Measurements from ENCODE around the gene LEMD3. TPM values are rescaled to one million over a fixed set of nuclear protein-coding genes. Genes with fewer than 3 reads are reported as not detected.

Gene LEMD3
- total RNA-seq, 1 donor from 2014 or later = 25.5 TPM

DNA sequence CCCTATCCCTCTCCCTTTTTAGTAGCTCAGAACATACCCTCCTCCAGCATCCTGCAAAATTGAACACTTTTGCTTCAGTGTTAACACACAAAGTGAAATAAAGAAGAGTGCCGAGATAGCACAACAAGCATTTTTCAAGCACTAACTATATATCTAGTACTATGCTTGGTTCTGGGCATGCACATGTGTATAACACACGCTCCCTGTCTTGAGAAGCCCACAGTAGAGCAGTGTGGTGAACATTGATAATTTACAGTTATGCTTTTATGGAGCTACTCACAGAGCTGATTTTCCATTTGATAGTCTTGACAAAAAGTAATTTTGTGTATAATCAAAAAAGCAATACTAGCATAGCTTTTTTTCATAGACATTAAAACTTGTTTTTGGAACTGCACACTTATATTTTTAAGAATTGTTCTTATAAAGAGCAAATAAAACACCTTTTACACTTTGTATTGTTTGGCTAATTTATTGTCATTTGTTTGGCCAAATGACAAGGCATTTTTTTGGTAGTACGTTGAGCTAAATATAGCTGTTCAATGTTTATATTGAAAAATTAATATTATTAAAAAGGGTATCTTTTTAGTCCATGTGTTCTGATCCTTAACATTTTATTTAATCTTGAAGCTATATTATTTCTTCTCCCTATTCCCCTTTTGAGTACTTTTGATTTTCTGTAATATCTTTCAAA, 39.7 kb downstream of the LEMD3 start:
- FAIRE-seq (no peak), DNase-seq (ENCODE audit: low read depth) (no peak)
- no peaks in the 10 kb centered on the region for H3K27me3 ChIP-seq (ENCODE audit: control insufficient read depth, insufficient read depth, low read length)
- H3K4me3 ChIP-seq (ENCODE audit: low read depth, low read length) = no peak overlapping the region
- H3K36me3 ChIP-seq (ENCODE audit: control insufficient read depth, insufficient read depth, low read length) = peaks cover 1% of the 10 kb centered on the region
- TF ChIP-seq, protein P1, sequence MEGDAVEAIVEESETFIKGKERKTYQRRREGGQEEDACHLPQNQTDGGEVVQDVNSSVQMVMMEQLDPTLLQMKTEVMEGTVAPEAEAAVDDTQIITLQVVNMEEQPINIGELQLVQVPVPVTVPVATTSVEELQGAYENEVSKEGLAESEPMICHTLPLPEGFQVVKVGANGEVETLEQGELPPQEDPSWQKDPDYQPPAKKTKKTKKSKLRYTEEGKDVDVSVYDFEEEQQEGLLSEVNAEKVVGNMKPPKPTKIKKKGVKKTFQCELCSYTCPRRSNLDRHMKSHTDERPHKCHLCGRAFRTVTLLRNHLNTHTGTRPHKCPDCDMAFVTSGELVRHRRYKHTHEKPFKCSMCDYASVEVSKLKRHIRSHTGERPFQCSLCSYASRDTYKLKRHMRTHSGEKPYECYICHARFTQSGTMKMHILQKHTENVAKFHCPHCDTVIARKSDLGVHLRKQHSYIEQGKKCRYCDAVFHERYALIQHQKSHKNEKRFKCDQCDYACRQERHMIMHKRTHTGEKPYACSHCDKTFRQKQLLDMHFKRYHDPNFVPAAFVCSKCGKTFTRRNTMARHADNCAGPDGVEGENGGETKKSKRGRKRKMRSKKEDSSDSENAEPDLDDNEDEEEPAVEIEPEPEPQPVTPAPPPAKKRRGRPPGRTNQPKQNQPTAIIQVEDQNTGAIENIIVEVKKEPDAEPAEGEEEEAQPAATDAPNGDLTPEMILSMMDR (IDR thresholded peaks at IDR 0.05; ENCODE audit: insufficient read depth, low read length, severe bottlenecking) = no peak

DNA sequence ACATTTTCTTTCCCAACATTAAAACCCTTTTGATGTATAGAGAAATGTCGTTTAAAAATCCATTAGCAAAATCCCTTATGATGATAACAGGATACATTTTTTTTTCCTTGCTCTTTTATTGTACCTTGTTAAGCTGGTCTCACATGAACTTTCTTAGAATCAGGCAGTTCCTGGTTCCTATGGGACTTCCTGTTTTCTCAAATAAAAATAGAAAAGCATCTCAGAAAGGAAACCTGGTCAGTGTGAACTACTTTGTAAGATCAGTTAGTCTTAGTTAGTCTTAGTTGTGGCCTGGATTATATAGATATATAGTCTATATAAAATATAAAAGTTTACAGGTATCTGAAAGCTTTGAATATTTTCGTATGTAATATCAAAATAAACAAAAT, 40.3 kb downstream of the LEMD3 start:
- no peak for DNase-seq (ENCODE audit: low read depth)
- Histone ChIP-seq H3K36me3 (ENCODE audit: control insufficient read depth, insufficient read depth, low read length) (peaks cover 1% of the 10 kb centered on the region), H3K4me3 (ENCODE audit: low read depth, low read length) (no peak overlapping the region), H3K27me3 (ENCODE audit: control insufficient read depth, insufficient read depth, low read length) (no peaks in the 10 kb centered on the region)
- FAIRE-seq = no peak
- TF ChIP-seq, protein P1 (IDR thresholded peaks at IDR 0.05; ENCODE audit: insufficient read depth, low read length, severe bottlenecking) = no peak

DNA sequence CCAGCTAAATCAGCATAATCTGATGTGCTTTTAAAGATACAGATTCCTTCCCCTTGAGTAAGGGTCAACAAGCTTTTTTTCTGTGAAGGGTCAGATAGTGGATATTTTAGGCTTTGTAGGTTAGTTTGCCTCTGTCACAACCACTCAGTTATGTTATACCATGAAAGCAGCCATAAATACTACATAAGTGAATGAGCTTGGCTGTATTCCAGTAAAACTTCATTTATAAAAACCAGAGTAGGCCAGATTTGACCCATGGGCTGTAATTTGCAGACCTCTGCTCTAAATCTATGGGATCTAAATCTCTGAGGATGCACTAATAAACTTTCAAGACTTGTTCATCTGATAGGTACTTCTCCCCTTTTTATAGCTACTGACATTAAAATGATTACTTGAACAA, 47.7 kb downstream of the LEMD3 start:
- FAIRE-seq = no peak
- H3K27me3 ChIP-seq (ENCODE audit: control insufficient read depth, insufficient read depth, low read length) = no peaks in the 10 kb centered on the region
- no peak for DNase-seq (ENCODE audit: low read depth)
- TF ChIP-seq, protein P1 (IDR thresholded peaks at IDR 0.05; ENCODE audit: insufficient read depth, low read length, severe bottlenecking) = no peak
- H3K4me3 ChIP-seq (ENCODE audit: low read depth, low read length) = no peak overlapping the region
- peaks cover 2% of the 10 kb centered on the region for H3K36me3 ChIP-seq (ENCODE audit: control insufficient read depth, insufficient read depth, low read length)

DNA sequence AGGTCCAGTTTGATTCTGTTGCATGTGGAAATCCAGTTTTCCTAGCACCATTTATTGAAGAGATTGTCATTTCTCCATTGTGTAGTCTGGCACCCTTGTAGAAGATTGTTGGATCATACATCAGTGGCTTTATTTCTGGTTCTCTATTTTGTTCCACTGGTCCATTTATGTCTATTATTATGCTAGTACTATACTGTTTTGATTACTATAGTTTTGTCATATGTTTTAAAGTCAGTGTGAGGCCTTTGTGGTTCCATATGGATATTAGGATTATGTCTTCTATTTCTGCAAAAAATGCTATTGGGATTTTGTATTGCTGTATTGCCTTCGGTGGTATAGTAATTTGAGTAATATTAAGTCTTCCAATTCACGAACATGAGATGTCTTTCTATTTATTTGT, 51.4 kb downstream of the LEMD3 start:
- Histone ChIP-seq H3K4me3 (ENCODE audit: low read depth, low read length) (no peak overlapping the region), H3K36me3 (ENCODE audit: control insufficient read depth, insufficient read depth, low read length) (peaks cover 2% of the 10 kb centered on the region), H3K27me3 (ENCODE audit: control insufficient read depth, insufficient read depth, low read length) (no peaks in the 10 kb centered on the region)
- TF ChIP-seq, protein P1 (IDR thresholded peaks at IDR 0.05; ENCODE audit: insufficient read depth, low read length, severe bottlenecking) = no peak
- DNase-seq (ENCODE audit: low read depth) (no peak), FAIRE-seq (no peak)

DNA sequence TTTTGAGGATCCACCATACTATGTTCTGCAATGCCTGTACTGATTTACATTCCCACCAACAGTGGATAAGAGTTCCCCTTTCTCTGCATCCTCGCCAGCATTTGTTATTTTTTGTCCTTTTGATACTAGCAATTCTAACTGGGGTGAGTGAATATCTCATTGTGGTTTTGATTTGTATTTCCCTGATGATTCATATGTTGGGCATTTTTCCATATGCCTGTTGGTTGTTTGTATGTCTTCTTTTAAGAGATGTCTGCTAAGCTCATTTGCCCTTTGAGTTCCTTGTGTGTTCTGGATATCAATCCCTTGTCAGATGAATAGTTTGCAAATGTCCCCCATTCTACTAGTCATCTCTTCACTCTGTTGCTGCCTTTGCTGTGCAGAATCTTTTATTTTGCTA, 60.1 kb downstream of the LEMD3 start:
- TF ChIP-seq, protein P1 (IDR thresholded peaks at IDR 0.05; ENCODE audit: insufficient read depth, low read length, severe bottlenecking) = no peak
- FAIRE-seq = no peak

More for the DNA sequence above, 60.1 kb downstream of the LEMD3 start:
- peak; percentile 80 for DNase-seq (ENCODE audit: low read depth)
- Histone ChIP-seq H3K4me3 (ENCODE audit: low read depth, low read length) (no peak overlapping the region), H3K27me3 (ENCODE audit: control insufficient read depth, insufficient read depth, low read length) (no peaks in the 10 kb centered on the region), H3K36me3 (ENCODE audit: control insufficient read depth, insufficient read depth, low read length) (no peaks in the 10 kb centered on the region)
